Panc1 (cell line): Measurements from ENCODE around the gene TPD52L1. TPM values are rescaled to one million over a fixed set of nuclear protein-coding genes. Genes with fewer than 3 reads are reported as not detected.

Experiments
- ATAC-seq: fragments of 200-7000 bp; cut with Tn5 transposase; 2 replicates; pipeline ENCODE4 v1.9.1; 2020; ENCODE audit warnings: mild to moderate bottlenecking, moderate library complexity
- BruUV-seq: library from RNA; stranded (reverse); fragments of 400-500 nt; replicated peaks from 2 replicates; lab custom pipeline; 2021; lab: Mats Ljungman, UMichigan
- CTCF ChIA-PET: fragments of 300-600 bp; sonication (Branson Sonifier 250); formaldehyde crosslinking; loops from one replicate; lab custom pipeline; 2022; ENCODE audit warnings: antibody characterized with exemption; lab: Charles Lee
- POLR2A ChIA-PET: fragments of 300-600 bp; sonication (Branson Sonifier 250); formaldehyde crosslinking; loops from one replicate; lab custom pipeline; 2022; ENCODE audit warnings: antibody characterized with exemption; lab: Charles Lee
- DNase-seq: peaks from one replicate; pipeline ENCODE4 v3.0.0-alpha.2; 2010; ENCODE audit warnings: low read depth, low spot score
- H3K27ac ChIP-seq: 2 replicates; pipeline ENCODE4 v1.5.1; 2011; ENCODE audit warnings: mild to moderate bottlenecking, low read length, inconsistent platforms
- H3K27me3 ChIP-seq: fragments of 200-500 bp; sonication (Bioruptor generic); 2 replicates; pipeline ENCODE4 v1.6.0; 2014; ENCODE audit warnings: low read length, inconsistent platforms; ENCODE audit not compliant: control insufficient read depth, insufficient read depth
- H3K36me3 ChIP-seq: fragments of 200-500 bp; sonication (Bioruptor generic); 2 replicates; pipeline ENCODE4 v1.5.1; 2014; ENCODE audit warnings: inconsistent platforms, mild to moderate bottlenecking, low read length, moderate library complexity; ENCODE audit not compliant: control insufficient read depth, insufficient read depth
- H3K4me1 ChIP-seq: 2 replicates; pipeline ENCODE4 v1.5.1; 2011; ENCODE audit warnings: inconsistent platforms, mild to moderate bottlenecking, low read length, moderate library complexity; ENCODE audit not compliant: control insufficient read depth, insufficient read depth
- H3K4me3 ChIP-seq, 2 experiments: 2 replicates each; pipeline ENCODE4 v1.5.1; 2011 to 2012; ENCODE audit warnings: low read depth in 2 of 2, low read length in 2 of 2, mild to moderate bottlenecking in 2 of 2, inconsistent platforms in 1 of 2, moderate library complexity in 1 of 2
- H3K9me3 ChIP-seq: fragments of 200-500 bp; sonication (Bioruptor generic); 2 replicates; pipeline ENCODE4 v1.5.1; 2014; ENCODE audit warnings: low read depth, mild to moderate bottlenecking, inconsistent platforms, low read length, moderate library complexity; ENCODE audit not compliant: control insufficient read depth, insufficient read depth
- CTCF ChIP-seq: fragments of 450-650 bp; IDR thresholded peaks from 2 replicates; pipeline ENCODE4 v1.5.1; 2017; ENCODE audit warnings: mild to moderate bottlenecking
- POLR2AphosphoS5 ChIP-seq: IDR thresholded peaks from 2 replicates; pipeline ENCODE4 v1.6.1; 2012; ENCODE audit warnings: mild to moderate bottlenecking, low read depth, low read length, moderate library complexity
- REST ChIP-seq, 2 experiments: IDR thresholded peaks; 2 replicates each; pipeline ENCODE4 v1.6.1; 2011 to 2012; ENCODE audit warnings: low read depth in 2 of 2, control low read depth in 1 of 2, low read length in 1 of 2, mild to moderate bottlenecking in 1 of 2, moderate library complexity in 1 of 2; ENCODE audit not compliant: insufficient read depth in 1 of 2
- SIN3A ChIP-seq: IDR thresholded peaks from 2 replicates; pipeline ENCODE4 v1.6.1; 2012; ENCODE audit warnings: low read depth, mild to moderate bottlenecking, low read length, moderate library complexity, borderline replicate concordance; ENCODE audit not compliant: insufficient read depth
- TCF7L2 ChIP-seq: IDR thresholded peaks from 2 replicates; pipeline ENCODE4 v1.6.1; 2011; ENCODE audit warnings: mild to moderate bottlenecking, low read depth, low read length, inconsistent platforms
- in situ Hi-C: cut with HindIII; loops from 2 replicates; pipeline ENCODE4 v1.10.0; 2016; ENCODE audit warnings: low sequenced_read_pairs, low pct_unique_long_range_greater_than_20kb
- intact Hi-C: fragments of 100-400 bp; cut with micrococcal nuclease; formaldehyde crosslinking; loops from one replicate; pipeline ENCODE4 v1.10.0; 2022; ENCODE audit not compliant: unreplicated experiment
- total RNA-seq: library from RNA; stranded (reverse); gene quantifications from one replicate; pipeline ENCODE4 v1.2.1, GENCODE V29; 2021; ENCODE audit not compliant: unreplicated experiment

The TPD52L1 gene
- total RNA-seq, 1 experiment from 2014 or later, result 2.9 TPM

- no peak for DNase-seq
- no peak for TF ChIP-seq TCF7L2
- no peak for TF ChIP-seq REST (IDR thresholded peaks at IDR 0.05; ENCODE audit: insufficient read depth in 1 of 2, low read depth in 2 of 2, low read length in 1 of 2)
- TF ChIP-seq POLR2AphosphoS5, result no peak
- TF ChIP-seq CTCF, result no peak
- no peak for TF ChIP-seq SIN3A
- Histone ChIP-seq H3K4me1 (no peaks in the 10 kb centered on the region), H3K27ac (no peak overlapping the region), H3K27me3 (no peaks in the 10 kb centered on the region), H3K4me3 (no peak overlapping the region), H3K9me3 (no peaks in the 10 kb centered on the region), H3K36me3 (no peaks in the 10 kb centered on the region)
- ChIA-PET CTCF (no interaction called here), POLR2A (no interaction called here)
- in situ Hi-C loops, result no loop called here
- no TSS peak for BruUV-seq
- ATAC-seq, result no peak
- intact Hi-C loops, result no loop called here
Measured at GRCh38 chr6:125121894-125122293, 31.7 kb upstream of the TPD52L1 start.

DNA sequence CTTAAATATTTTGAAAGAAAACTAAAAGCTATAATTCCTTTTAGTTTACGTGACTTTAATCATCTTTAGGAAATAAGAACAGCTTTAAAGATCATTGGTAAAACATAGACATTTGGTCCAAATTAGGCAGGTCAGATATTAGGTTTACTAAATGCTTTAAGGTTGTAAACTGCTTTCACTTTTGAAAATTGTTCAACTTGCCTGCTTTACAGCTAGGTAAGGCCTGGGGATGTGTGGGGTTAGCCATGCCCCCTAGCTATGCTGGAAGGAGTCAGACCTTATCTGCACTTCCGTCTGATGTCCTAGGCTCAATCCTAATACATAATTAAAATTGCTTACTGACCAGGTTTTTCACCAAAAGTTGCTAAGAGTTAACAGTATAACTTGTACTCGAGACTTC, 30.5 kb upstream of the TPD52L1 start:
- H3K27ac ChIP-seq, result no peak overlapping the region
- POLR2A ChIA-PET, result no interaction called here
- H3K27me3 ChIP-seq, result no peaks in the 10 kb centered on the region
- H3K36me3 ChIP-seq, result no peaks in the 10 kb centered on the region
- DNase-seq, result no peak
- intact Hi-C loops, result no loop called here
- no peaks in the 10 kb centered on the region for H3K9me3 ChIP-seq
- no peaks in the 10 kb centered on the region for H3K4me1 ChIP-seq
- BruUV-seq, result no TSS peak
- in situ Hi-C loops, result no loop called here
- no peak for TF ChIP-seq SIN3A
- TF ChIP-seq CTCF, result no peak
- TF ChIP-seq TCF7L2, result no peak
- TF ChIP-seq REST (IDR thresholded peaks at IDR 0.05; ENCODE audit: insufficient read depth in 1 of 2, low read depth in 2 of 2, low read length in 1 of 2), result no peak
- TF ChIP-seq POLR2AphosphoS5, result no peak
- CTCF ChIA-PET, result no interaction called here
- ATAC-seq, result no peak
- no peak overlapping the region for H3K4me3 ChIP-seq
